ENCODE data around the gene LZTR1. TPM values are rescaled to one million over a fixed set of nuclear protein-coding genes. Genes with fewer than 3 reads are reported as not detected.

LZTR1 gene
- total RNA-seq, 1 donor from 2014 or later: 64.7 TPM

- H3K9me3 Mint-ChIP-seq: peaks cover 12% of the 10 kb centered on the region
These were observed 6.4 kb upstream of the LZTR1 start for GRCh38 chr22:20975541-20976290.

GRCh38 chr22:20976291-20976877 lies 5.7 kb upstream of the LZTR1 start:
- DNase-seq (ENCODE audit: low spot score): no peak
- Mint-ChIP-seq H3K36me3 (ENCODE audit: low read depth) (peaks cover 3% of the 10 kb centered on the region), H3K9me3 (peaks cover 12% of the 10 kb centered on the region), H3K4me1 (ENCODE audit: low read depth) (peaks cover 20% of the 10 kb centered on the region), H3K27me3 (ENCODE audit: low read depth) (no peaks in the 10 kb centered on the region), H3K27ac (no peak overlapping the region), H3K4me3 (ENCODE audit: low read depth) (no peak overlapping the region)
- intact Hi-C loops (cut with micrococcal nuclease): no loop called here

More at GRCh38 chr22:20975541-20976290, 6.4 kb upstream of the LZTR1 start:
- H3K4me1 Mint-ChIP-seq (ENCODE audit: low read depth): peaks cover 14% of the 10 kb centered on the region
- no peak overlapping the region for H3K27ac Mint-ChIP-seq
- intact Hi-C loops (cut with micrococcal nuclease): no loop called here
- no peak for DNase-seq (ENCODE audit: low spot score)
- H3K27me3 Mint-ChIP-seq (ENCODE audit: low read depth): no peaks in the 10 kb centered on the region
- H3K4me3 Mint-ChIP-seq (ENCODE audit: low read depth): no peak overlapping the region
- peaks cover 3% of the 10 kb centered on the region for H3K36me3 Mint-ChIP-seq (ENCODE audit: low read depth)

DNA sequence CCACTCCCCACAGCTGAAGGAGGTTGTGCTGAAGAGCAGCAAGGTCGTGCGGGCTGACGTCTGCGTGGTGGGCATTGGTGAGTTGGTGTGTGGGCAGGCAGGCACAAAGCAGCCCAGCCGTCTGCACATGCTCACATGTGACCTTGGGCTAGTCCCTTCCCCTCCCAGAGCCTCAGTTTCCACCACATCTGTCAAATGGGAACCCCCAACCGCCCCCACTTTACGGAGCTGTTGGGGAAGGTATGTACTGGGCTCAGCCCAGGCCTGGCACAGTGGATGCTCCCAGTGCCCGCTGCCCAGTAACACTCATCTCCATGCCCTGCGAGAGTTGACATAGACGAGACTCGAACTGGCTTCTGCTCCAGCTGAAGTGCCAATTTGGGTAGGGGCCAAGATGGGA lies 5.1 kb upstream of the LZTR1 start:
- H3K36me3 Mint-ChIP-seq (ENCODE audit: low read depth): peaks cover 3% of the 10 kb centered on the region
- H3K27me3 Mint-ChIP-seq (ENCODE audit: low read depth): no peaks in the 10 kb centered on the region
- no peak overlapping the region for H3K4me3 Mint-ChIP-seq (ENCODE audit: low read depth)
- peaks cover 23% of the 10 kb centered on the region for H3K4me1 Mint-ChIP-seq (ENCODE audit: low read depth)
- DNase-seq (ENCODE audit: low spot score): no peak
- no peak overlapping the region for H3K27ac Mint-ChIP-seq
- H3K9me3 Mint-ChIP-seq: peaks cover 12% of the 10 kb centered on the region
- intact Hi-C loops (cut with micrococcal nuclease): no loop called here

DNA sequence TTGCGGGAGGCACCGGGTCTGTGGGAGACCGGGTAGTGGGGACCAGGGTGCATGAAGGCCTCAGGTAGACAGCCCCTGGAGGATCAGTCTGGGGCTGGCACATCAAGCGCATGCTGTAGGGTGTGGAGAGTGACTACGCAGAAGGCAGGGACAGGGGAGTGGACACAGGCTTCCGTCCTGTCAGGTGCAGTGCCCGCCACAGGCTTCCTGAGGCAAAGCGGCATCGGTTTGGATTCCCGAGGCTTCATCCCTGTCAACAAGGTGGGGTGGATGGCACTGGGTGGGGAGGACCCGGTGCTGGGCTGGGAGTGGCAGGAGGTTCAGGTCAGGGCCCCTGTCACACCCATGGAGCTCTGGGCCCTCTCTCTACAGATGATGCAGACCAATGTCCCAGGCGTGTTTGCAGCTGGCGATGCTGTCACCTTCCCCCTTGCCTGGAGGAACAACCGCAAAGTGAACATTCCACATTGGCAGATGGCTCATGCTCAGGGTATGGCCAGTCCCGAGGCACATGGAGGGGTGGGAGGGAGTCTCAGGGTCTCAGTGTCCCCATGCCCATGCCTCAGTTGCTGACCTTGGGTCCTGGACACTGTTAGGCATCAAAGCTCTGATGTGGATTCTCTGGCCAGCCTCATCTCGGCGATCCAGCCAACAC lies 4.5 kb upstream of the LZTR1 start:
- intact Hi-C loops (cut with micrococcal nuclease): no loop called here

DNA sequence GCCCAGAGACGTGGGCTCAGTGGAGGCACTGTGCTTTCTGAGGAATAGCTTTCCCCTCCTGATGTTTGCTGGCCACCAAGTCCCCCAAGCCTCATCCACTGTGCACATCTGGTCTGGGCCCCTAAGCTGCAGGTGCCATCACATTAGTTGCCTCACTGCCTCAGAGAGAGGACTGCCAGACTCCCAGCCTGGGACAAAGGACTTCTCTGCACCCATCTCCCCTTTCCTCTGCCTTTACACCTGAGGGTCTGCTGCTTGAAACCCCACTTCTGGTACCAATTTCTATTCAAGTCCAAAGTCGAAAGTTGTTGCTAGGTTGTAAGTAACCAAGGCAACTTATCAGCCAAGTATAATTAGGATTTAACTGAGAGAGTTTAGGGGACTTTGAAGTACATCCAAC lies 3.7 kb upstream of the LZTR1 start:
- H3K4me1 Mint-ChIP-seq (ENCODE audit: low read depth): peaks cover 29% of the 10 kb centered on the region
- H3K9me3 Mint-ChIP-seq: peaks cover 12% of the 10 kb centered on the region
- H3K4me3 Mint-ChIP-seq (ENCODE audit: low read depth): no peak overlapping the region
- no peaks in the 10 kb centered on the region for H3K27me3 Mint-ChIP-seq (ENCODE audit: low read depth)
- H3K27ac Mint-ChIP-seq: no peak overlapping the region
- intact Hi-C loops (cut with micrococcal nuclease): no loop called here
- no peak for DNase-seq (ENCODE audit: low spot score)
- peaks cover 3% of the 10 kb centered on the region for H3K36me3 Mint-ChIP-seq (ENCODE audit: low read depth)

More for the DNA sequence above, 4.5 kb upstream of the LZTR1 start:
- Mint-ChIP-seq H3K27me3 (ENCODE audit: low read depth) (no peaks in the 10 kb centered on the region), H3K4me3 (ENCODE audit: low read depth) (no peak overlapping the region), H3K9me3 (peaks cover 12% of the 10 kb centered on the region), H3K36me3 (ENCODE audit: low read depth) (peaks cover 3% of the 10 kb centered on the region), H3K4me1 (ENCODE audit: low read depth) (peaks cover 25% of the 10 kb centered on the region), H3K27ac (no peak overlapping the region)
- DNase-seq (ENCODE audit: low spot score): no peak

DNA sequence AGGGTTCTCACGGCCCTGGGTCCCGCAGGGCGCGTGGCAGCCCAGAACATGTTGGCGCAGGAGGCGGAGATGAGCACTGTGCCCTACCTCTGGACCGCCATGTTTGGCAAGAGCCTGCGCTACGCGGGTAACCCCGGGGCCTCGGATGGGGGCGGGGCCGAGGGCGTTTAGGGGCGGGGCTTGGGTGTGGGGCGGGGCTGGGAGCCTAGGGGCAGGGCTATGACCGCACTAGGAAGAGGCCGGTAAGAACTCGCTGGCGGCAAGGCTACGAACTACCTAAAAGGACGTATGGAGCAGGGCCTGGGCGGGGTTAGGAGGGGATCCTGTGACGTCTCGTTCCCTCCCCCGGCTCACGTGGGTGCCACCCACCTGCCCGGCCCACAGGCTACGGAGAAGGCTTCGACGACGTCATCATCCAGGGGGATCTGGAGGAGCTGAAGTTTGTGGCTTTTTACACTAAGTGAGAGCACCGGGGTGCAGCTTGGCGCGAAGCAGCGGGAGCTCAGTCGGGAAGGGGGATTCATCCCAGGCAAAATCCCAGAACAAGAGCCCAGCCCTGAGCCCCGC lies 2.8 kb upstream of the LZTR1 start:
- H3K27me3 Mint-ChIP-seq (ENCODE audit: low read depth): no peaks in the 10 kb centered on the region
- peaks cover 9% of the 10 kb centered on the region for H3K36me3 Mint-ChIP-seq (ENCODE audit: low read depth)
- H3K9me3 Mint-ChIP-seq: peaks cover 12% of the 10 kb centered on the region
- H3K4me1 Mint-ChIP-seq (ENCODE audit: low read depth): peaks cover 32% of the 10 kb centered on the region
- intact Hi-C loops (cut with micrococcal nuclease): no loop called here
- H3K4me3 Mint-ChIP-seq (ENCODE audit: low read depth): peak overlapping the region; percentile 75
- H3K27ac Mint-ChIP-seq: peak overlapping the region; percentile 76
- peak; percentile 61 for DNase-seq (ENCODE audit: low spot score)

GRCh38 chr22:20979940-20980453 lies 2.1 kb upstream of the LZTR1 start:
- peaks cover 12% of the 10 kb centered on the region for H3K9me3 Mint-ChIP-seq
- DNase-seq (ENCODE audit: low spot score): no peak
- H3K4me3 Mint-ChIP-seq (ENCODE audit: low read depth): peak overlapping the region; percentile 15
- H3K27ac Mint-ChIP-seq: no peak overlapping the region
- H3K4me1 Mint-ChIP-seq (ENCODE audit: low read depth): peaks cover 32% of the 10 kb centered on the region
- intact Hi-C loops (cut with micrococcal nuclease): no loop called here
- H3K27me3 Mint-ChIP-seq (ENCODE audit: low read depth): no peaks in the 10 kb centered on the region
- peaks cover 9% of the 10 kb centered on the region for H3K36me3 Mint-ChIP-seq (ENCODE audit: low read depth)

DNA sequence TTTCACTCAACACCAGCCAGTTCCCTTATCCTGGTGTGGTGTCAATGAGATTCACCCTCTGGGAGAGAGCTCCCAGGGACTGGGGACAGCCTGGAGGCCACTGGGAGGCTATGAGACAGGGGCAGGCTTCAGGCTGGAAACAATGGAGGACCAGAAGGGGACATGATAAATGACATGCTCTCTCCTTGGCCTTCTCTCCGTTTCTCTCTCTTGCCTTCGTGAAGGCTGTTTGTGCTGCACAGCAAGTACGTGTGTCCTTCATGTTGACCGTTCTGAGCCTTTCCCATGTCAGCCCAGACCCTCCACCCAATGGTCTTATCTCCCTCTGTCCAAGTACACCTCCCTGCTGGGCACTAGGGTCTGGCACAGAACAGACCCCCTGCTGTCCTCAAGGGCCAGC lies 1.6 kb upstream of the LZTR1 start:
- Mint-ChIP-seq H3K36me3 (ENCODE audit: low read depth) (peaks cover 10% of the 10 kb centered on the region), H3K9me3 (peaks cover 12% of the 10 kb centered on the region), H3K4me1 (ENCODE audit: low read depth) (peaks cover 32% of the 10 kb centered on the region), H3K27me3 (ENCODE audit: low read depth) (no peaks in the 10 kb centered on the region), H3K27ac (no peak overlapping the region), H3K4me3 (ENCODE audit: low read depth) (peak overlapping the region; percentile 94)
- DNase-seq (ENCODE audit: low spot score): no peak
- intact Hi-C loops (cut with micrococcal nuclease): no loop called here

DNA sequence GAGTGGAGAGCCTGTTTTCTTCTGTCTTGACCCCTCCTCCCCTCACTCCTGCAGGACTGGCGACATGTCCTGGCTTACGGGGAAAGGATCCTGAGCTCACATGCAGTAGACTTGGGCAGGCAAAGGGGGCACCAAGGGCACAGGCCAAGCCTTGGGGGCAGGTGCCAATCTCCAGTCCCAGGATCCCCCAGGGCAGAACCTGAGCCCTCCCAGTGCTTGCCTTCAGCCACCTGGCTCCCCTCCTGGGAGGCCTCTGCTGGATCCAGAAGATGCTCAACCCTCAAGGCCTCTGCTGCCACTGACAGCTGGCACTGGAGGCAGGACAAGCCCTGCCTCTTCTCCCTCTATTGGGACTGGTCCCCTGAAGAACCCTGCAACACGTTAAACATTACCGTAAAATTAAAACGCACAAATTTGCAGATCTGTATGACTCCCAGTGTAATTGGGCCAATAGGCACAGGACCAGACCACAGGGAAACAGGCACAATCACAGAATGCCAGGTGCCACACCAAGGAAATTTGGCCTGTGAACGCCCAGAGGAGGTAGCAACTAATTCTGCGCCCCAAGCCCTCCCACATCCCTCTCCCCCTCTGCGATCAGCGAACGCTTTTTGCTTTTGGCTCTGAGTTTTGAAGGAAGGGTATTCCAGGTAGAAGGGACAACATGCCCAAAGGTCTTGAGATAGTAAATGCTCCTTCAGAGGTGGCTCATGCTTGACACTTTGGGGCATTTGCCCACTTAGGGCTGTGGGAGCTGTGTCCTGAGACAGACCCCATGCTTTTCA lies 967 bp upstream of the LZTR1 start:
- intact Hi-C loops (cut with micrococcal nuclease): no loop called here
- Mint-ChIP-seq H3K4me3 (ENCODE audit: low read depth) (peak overlapping the region; percentile 94), H3K4me1 (ENCODE audit: low read depth) (peaks cover 32% of the 10 kb centered on the region), H3K36me3 (ENCODE audit: low read depth) (peaks cover 14% of the 10 kb centered on the region), H3K27ac (peak overlapping the region; percentile 80), H3K9me3 (peaks cover 12% of the 10 kb centered on the region), H3K27me3 (ENCODE audit: low read depth) (no peaks in the 10 kb centered on the region)
- no peak for DNase-seq (ENCODE audit: low spot score)

DNA sequence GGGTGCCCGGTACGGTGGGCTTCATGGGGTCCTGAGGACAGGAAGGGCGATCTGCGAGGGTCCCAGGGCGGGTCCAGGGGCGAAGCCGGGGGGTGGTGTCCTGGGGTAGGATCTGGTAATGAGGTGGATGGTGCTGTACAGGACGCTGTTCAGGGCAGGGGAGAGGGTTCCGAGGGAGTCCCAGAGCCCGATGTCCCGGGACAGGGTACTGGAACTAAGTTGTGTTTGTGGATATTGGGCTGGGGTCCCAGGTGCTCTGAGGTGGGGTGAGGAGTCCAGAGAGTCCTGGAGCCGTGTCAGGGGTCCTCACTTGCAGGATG lies 426 bp downstream of the LZTR1 start:
- peaks cover 12% of the 10 kb centered on the region for H3K9me3 Mint-ChIP-seq
- intact Hi-C loops (cut with micrococcal nuclease): no loop called here
- no peaks in the 10 kb centered on the region for H3K27me3 Mint-ChIP-seq (ENCODE audit: low read depth)
- peak overlapping the region; percentile 94 for H3K4me3 Mint-ChIP-seq (ENCODE audit: low read depth)
- H3K27ac Mint-ChIP-seq: peak overlapping the region; percentile 80
- DNase-seq (ENCODE audit: low spot score): no peak
- H3K4me1 Mint-ChIP-seq (ENCODE audit: low read depth): peaks cover 32% of the 10 kb centered on the region
- peaks cover 20% of the 10 kb centered on the region for H3K36me3 Mint-ChIP-seq (ENCODE audit: low read depth)

DNA sequence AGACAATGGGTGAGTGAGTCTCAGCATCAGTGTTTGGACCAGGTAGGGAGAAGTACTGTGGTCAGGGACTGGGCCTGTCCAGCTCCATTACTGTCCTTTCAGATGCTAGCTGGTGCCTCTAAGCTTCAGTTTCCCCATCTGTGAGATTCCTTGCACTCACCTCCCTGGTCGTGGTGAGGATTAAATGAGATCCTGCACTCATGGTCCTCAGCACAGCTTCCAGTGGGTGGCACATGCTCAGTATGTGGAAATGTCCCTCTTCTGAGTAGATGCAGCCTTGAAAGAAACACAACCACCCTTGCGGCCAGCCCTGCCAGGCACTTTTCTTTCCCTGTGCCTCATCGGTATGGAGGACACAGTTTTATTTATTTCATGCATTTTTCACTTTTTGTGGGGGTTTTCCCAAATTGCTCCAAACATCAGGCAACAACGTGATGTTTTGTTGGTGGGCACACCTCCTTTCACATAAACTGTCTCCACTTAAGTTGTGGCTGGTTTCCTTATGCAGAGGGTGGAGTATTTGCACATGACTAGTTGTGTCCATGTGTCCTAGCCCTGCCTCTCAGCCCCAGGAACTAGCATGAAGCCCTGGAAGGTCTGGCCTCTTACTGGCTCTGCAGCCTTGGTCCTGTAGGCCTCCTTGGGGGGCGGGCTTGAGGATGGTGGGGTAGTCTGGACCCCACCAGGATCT lies 1.1 kb downstream of the LZTR1 start:
- peaks cover 9% of the 10 kb centered on the region for H3K9me3 Mint-ChIP-seq
- H3K27me3 Mint-ChIP-seq (ENCODE audit: low read depth): no peaks in the 10 kb centered on the region
- intact Hi-C loops (cut with micrococcal nuclease): no loop called here
- peaks cover 32% of the 10 kb centered on the region for H3K4me1 Mint-ChIP-seq (ENCODE audit: low read depth)
- H3K36me3 Mint-ChIP-seq (ENCODE audit: low read depth): peaks cover 26% of the 10 kb centered on the region
- DNase-seq (ENCODE audit: low spot score): no peak
- peak overlapping the region; percentile 94 for H3K4me3 Mint-ChIP-seq (ENCODE audit: low read depth)
- peak overlapping the region; percentile 80 for H3K27ac Mint-ChIP-seq

- peaks cover 18% of the 10 kb centered on the region for H3K4me1 Mint-ChIP-seq (ENCODE audit: low read depth)
- DNase-seq (ENCODE audit: low spot score): no peak
- intact Hi-C loops (cut with micrococcal nuclease): no loop called here
- H3K27ac Mint-ChIP-seq: no peak overlapping the region
- peaks cover 27% of the 10 kb centered on the region for H3K36me3 Mint-ChIP-seq (ENCODE audit: low read depth)
- no peak overlapping the region for H3K4me3 Mint-ChIP-seq (ENCODE audit: low read depth)
- no peaks in the 10 kb centered on the region for H3K9me3 Mint-ChIP-seq
- no peaks in the 10 kb centered on the region for H3K27me3 Mint-ChIP-seq (ENCODE audit: low read depth)
These were observed 3.6 kb downstream of the LZTR1 start for GRCh38 chr22:20985720-20986119.
